SW 1271 (cell line): ENCODE data around the gene SPATA13.
"Not testable (repeated sequence)": the region's sequence is repeated elsewhere in the genome, so short reads cannot be mapped to it uniquely, and the experiment has no call there.

Experiments
- DNase-seq, 2 experiments: peaks; one replicate each; lab custom pipeline; 2025; lab: John Stamatoyannopoulos, UW

The SPATA13 gene

DNA sequence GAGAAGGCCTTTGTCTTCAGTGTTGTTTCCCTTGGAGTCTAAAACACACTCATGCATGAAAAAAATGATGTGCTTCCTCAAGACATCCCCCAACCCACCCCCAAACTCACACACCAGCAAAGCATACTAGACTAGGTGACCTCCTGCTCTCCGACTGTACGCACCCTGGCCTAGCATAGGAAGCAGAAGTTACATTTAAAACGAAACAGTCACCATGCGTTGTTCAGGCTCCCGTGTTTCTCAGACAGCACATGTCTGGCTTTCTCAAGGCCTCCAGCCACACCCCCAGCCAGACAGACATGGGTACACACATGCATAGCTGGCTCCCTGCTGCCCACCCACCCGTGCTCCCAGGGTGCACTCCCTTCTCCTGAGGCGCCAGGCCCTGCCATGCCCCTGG lies 120.2 kb downstream of the SPATA13 start:
- no peak for DNase-seq

- DNase-seq: no peak
Observed at GRCh38 chr13:24281188-24282008, 120.9 kb downstream of the SPATA13 start.

GRCh38 chr13:24282256-24282655 lies 121.7 kb downstream of the SPATA13 start:
- no peak for DNase-seq

- DNase-seq: no peak
Observed at GRCh38 chr13:24284889-24285565, 124.5 kb downstream of the SPATA13 start.

DNA sequence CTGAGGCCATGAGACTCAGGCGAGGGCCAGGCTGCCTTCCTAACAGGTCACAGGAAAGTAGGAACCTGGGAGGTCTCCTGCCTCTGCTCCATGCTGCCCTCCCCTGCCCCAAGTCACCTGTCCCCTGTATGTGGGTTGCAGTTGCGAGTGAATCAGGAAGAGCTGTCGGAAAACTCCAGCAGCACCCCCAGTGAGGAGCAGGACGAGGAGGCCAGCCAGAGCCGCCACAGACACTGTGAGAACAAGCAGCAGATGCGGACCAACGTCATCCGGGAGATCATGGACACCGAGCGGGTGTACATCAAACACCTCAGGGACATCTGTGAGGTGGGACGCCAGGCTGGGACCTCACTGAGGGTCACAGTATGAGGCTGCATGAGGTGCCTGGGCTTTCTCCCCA lies 126.1 kb downstream of the SPATA13 start:
- DNase-seq: no peak

GRCh38 chr13:24287748-24288287 lies 127.3 kb downstream of the SPATA13 start:
- no peak for DNase-seq

DNA sequence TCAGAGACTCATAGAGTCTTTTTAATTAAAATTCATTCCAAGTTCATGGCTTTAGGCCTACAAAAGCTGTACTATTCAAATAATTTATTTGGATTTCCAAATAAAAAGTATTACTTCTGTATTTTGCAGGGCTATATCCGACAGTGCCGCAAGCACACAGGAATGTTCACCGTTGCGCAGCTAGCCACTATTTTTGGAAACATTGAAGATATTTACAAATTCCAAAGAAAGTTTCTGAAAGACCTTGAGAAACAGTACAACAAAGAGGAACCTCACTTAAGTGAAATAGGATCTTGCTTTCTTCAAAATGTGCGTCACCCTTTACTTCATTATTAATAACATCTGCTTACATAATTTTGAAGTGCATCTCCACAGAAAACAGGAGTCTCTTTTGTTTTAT lies 128.3 kb downstream of the SPATA13 start:
- DNase-seq: no peak

GRCh38 chr13:24290280-24290932 lies 129.9 kb downstream of the SPATA13 start:
- no peak for DNase-seq

DNA sequence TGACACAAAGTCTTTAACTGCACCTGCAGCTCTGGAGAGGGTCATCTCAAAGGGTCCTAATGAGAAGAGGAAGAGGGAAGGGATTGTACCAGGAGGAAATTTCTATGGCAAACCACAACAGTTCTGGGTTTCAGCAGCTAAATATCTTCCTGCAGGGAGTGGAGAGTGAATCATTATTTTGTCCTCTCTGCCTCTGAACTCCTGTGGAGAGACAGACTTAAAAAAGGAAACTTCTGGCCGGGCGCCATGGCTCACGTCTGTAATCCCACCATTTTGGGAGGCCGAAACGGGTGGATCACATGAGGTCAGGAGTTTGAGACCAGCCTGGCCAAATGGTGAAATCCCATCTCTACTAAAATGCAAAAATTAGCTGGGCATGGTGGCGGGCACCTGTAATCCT lies 132.0 kb downstream of the SPATA13 start:
- DNase-seq: no peak

- DNase-seq: no peak
Observed at GRCh38 chr13:24293746-24294145, 133.2 kb downstream of the SPATA13 start.

DNA sequence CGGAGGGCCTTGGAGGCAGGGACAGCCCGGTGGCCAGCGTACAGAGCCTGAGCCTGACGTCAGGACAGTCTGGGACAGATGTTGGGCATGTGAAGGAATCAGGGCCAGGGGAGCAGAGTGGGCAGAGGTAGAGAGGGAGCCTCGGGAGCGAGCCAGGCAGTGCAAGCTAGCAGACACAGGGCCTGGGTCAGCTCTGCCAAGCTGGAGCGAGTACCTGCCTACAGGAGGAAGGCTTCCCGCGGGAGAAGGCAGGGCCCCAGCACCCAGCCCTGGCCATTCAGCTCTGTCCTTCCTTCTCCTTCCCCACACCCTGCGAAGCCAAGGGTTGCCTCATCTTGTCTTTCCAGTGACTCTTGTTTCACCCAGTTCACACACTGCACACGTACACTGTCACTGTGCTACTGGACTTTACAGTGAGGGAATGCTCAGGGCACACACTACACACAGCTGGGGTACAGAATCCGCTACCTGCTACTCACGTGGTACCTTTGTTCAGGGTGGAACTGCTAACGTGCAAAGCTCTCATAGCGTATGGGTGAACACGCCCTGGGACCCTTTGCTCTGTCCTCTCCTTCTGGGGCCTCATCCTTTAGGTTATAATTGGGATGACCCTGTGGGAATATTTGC lies 139.1 kb downstream of the SPATA13 start:
- DNase-seq: no peak

DNA sequence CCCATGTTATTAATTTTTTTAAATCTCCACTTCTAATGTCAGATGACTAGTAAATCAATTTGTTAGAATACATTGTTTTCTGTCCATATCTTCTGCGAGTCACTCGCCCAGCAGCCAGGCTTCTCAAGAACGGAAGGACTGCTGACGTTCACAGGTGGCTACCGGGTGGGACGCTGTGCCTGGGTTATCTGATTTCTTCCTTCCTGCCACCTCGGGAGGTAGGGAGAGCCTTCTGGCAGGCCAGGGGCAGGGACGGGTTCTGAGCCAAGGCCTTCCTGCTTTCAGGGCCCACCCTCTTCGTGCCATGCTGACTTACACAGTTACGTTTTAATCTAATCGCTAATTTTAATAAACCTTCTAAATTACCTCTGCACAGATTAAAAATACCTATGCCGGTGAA lies 140.9 kb downstream of the SPATA13 start:
- no peak for DNase-seq

DNA sequence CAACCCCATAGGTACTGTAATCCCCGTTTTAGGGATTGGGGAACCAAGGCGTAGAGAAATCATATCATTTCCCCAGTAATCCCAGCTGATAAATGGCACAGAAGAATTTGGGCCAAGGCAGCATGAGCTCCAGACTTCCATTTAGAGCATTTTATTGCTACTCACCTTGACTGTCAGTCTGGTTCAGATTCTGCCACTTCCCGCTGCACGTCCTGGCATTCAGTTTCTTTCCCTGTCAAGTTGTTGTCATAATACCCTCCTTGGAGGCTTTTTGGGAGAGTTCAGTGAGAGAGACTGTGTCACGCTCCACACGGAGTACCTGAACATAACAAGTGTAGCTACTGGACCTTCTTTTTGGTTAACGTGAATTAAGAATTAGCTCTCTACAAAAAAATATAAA lies 141.4 kb downstream of the SPATA13 start:
- DNase-seq: no peak

- no peak for DNase-seq
Observed at GRCh38 chr13:24304620-24305019, 144.1 kb downstream of the SPATA13 start.

DNA sequence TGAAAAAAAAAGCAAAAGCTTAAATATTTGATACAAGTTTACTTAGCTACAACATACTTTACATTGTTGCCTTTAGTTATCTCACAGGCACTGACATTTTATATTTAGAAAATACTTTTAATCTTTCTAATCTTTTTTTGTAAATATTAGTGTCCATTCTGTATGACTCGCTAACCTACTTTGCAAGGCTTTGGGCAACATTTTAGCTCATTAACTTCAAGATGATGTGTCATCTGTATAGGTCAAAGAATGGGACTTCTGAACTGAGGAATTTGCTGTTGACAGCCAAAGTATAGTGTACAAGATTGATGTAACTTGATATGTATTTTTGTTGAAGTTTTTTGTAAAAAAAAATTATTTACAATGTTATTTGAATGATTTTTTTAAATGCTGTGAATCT lies 146.1 kb downstream of the SPATA13 start:
- no peak for DNase-seq

- no peak for DNase-seq
Observed at GRCh38 chr13:24307211-24308067, 146.9 kb downstream of the SPATA13 start.

- DNase-seq: no peak
Observed at GRCh38 chr13:24308068-24308445, 147.5 kb downstream of the SPATA13 start.

GRCh38 chr13:24308488-24309020 lies 148.0 kb downstream of the SPATA13 start:
- DNase-seq: no peak

DNA sequence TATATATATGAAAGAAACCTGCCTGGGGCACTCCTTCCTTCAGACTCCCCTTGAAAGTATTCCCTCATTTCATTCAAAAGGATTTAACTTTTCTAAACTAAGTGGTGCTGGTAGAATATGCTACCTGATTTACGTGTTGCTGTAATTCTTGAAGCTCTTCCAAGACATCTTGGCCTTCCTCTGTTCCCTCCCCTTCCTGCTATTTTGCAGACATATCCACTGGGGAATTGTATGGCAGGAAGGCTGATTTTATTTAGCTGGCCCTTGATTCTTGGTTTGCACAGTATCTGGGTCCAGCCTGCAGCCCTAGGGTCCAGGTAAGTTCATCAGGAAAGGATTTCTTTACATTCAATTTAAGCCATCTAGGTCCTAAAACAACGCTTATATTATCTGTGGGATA lies 148.8 kb downstream of the SPATA13 start, which contains the start of gene C1QTNF9:
C1QTNF9 (plus strand) TSS at position 281 of the 400 bp plus-strand sequence. CDS start 6,424 bp downstream, outside the sequence.
- DNase-seq: not testable (repeated sequence)

GRCh38 chr13:24313439-24313838 lies 152.9 kb downstream of the SPATA13 start:
- no peak for DNase-seq

DNA sequence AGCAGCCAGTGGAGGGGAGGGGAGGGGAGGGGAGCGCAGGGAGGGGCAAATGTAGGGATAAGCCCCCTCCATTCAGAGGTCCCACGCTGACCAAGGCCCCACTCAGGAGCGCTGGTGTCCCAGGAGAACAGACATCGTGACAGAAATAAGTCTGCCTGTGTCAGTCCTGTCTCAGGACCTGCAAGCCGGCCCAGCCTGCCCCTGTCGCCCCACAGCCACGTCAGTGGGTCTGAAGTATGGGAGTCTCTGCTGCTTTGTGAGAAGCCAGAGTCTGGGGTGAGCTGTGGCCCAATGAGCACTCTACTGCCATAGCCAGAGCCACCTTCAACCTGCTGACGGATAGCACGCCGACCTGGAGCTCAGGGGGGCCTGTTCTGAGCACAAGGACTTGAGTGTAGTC lies 157.3 kb downstream of the SPATA13 start:
- DNase-seq: not testable (repeated sequence)
